Stimulated activated CD8-positive, alpha-beta memory T cell treated with anti-CD3 and anti-CD28 coated beads, Interleukin-4, amount 100 ng/mL, for 24 hours (primary cell): Measurements from ENCODE around the gene GNAZ.
A peak's percentile ranks its signal among the peaks of the same experiment; 100 is the strongest.
"Not testable (repeated sequence)": the region's sequence is repeated elsewhere in the genome, so short reads cannot be mapped to it uniquely, and the experiment has no call there.

Experiments used
- DNase-seq: peaks from one replicate; pipeline ENCODE4 v3.0.0-alpha.2; 2020; ENCODE audit warnings: low read depth

GNAZ gene

DNA sequence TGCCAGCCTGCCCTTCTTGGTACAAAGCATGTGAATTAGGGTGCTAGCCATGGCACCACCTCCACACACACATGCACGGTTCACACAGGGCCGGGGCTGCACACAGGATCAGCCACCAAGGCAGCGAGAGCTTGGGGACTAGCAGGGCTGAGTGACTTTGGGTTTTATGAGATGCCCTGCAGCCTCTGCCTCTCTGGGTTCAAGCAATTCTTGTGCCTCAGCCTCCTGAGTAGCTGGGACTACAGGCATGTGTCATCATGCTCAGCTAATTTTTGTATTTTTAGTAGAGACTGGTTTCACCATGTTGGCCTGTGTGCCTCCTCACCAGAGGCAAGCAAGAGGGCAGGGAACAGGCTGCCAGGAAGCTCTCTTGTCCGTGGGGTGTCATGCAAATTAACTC lies 66.7 kb downstream of the GNAZ start:
- not testable (repeated sequence) for DNase-seq

DNA sequence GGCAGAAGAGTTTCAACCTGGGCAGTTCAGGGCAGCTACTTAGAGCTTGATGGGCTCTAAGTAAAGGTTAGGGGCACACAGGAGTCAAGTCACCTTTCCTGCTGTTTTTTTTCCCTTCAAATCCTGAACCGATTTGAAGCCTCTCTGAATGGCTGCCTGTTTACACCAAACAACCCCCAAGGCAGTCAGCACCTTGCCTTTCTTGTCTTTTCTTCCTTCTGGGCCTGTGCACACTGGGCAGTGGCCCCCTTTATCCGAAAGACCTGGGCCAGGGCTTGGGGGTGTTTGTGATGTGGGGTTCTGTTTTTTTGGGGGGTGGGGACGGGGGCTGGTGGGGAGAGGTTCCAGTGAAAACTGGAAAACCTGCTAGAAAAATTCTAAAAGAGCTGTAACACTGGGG lies 67.1 kb downstream of the GNAZ start:
- no peak for DNase-seq

GRCh38 chr22:23137905-23138561 lies 67.7 kb downstream of the GNAZ start:
- DNase-seq, result no peak

- no peak for DNase-seq
These were observed 68.5 kb downstream of the GNAZ start for GRCh38 chr22:23138584-23139435.

- DNase-seq, result no peak
These were observed 70.1 kb downstream of the GNAZ start for GRCh38 chr22:23140385-23140784.

DNA sequence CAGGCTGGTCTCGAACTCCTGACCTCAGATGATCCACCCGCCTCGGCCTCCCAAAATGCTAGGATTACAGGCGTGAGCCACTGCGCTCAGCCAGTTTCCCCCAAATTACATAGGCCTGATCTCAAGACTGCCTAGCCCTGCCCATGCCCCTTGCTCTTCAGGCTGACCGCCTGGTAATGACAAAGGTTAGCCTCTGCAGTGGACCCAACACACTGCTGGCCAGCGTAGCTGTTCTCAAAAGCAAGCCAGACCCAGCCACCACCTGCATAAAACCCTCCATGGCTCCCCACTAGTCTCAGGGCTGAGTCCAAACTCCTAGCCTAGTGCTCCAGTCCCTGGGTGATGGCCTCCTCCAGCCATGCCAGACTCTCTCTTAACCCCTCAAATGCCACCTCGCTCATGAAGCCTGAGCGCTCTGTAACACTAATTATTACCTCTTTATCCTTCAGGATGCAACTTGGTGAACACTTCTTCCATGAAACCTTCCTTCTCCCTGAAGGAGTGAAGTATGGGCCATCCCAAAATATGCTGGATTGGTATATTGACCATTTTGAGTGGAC lies 72.3 kb downstream of the GNAZ start:
- no peak for DNase-seq

GRCh38 chr22:23143119-23143518 lies 72.8 kb downstream of the GNAZ start:
- DNase-seq, result no peak

DNA sequence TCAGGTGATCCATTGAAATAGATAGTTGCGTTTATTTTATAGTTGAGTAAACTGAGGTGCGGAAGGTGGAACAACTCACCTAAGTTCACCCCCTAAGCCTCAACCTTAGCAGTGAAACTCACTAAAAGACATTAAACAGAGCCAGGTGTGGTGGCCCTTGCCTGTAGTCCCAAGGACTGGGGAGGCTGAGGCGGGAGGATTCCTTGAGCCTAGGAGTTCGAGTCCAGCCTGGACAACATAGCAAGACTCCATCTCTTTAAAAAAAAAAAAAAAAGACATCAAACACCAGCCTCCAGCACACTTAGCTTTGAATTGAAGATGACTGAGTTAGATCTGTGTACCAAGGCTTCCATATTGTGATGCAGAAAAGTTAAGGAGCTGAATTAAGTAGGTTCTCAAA lies 74.1 kb downstream of the GNAZ start:
- DNase-seq, result no peak

GRCh38 chr22:23144932-23145877 lies 74.9 kb downstream of the GNAZ start, which contains the start of gene RAB36:
RAB36 (plus strand) TSS chr22:23145477; CDS start chr22:23146617, 1,140 bp downstream.
- DNase-seq, result peak; percentile 76

DNA sequence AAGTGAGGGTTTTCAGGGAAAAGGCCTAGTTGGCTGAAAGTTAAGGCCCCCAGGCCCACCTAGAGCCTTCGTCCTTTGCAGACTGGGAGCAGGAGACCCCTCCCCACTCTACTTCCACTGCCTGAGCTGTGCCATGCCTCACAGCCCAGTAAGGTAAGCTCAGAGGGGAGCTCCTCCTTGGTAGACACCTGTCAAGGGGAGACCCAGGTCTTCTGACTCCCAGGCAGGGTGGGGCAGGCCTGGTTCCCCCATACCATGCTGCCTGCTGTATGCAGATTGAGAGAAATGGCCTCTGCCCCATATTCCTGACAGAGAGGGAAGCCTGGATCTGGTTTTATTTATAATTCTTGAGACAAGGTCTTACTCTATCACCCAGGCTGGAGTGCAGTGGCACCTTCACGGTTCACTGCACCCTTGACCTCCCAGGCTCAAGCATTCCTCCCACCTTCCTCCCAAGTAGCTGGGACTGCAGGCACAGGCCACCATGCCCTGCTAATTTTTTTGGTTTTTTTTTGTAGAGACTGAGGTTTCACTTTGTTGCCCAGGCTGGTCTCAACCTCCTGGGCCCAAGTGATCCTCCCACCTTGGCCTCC lies 75.7 kb downstream of the GNAZ start:
- no peak for DNase-seq

DNA sequence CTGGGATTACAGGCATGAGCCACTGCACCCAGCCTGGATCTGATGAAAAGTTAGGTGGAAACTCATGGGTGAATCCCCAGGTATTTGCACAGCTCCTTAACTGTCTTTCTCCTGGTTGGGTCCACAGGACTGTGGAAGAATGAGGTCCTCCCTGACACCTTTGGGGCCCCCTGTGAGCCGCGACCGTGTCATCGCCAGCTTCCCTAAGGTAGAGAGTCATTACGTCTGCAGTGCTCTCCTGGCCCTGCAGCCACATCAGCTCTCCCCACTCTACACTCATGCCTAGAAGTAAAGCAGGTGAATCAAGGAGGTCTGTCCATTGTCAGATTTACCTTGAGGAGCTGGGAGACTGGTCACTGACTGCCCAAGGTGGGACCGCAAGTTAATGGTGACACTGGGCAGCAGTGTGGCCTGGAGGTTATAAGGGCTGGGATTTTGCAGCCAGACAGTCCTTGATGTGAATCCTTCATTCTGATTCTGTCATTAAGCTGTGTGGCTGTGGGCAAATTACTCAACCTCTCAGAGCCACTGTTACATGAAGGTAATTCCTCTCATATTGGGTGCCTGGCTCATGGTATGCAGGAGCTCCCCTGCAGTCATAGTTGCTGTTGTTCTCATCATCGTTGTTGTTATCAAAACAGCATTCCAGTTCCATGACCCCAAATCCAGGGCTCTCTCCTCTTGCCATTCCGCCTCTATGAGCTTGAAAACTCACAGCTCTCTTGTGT lies 76.3 kb downstream of the GNAZ start:
- no peak for DNase-seq

DNA sequence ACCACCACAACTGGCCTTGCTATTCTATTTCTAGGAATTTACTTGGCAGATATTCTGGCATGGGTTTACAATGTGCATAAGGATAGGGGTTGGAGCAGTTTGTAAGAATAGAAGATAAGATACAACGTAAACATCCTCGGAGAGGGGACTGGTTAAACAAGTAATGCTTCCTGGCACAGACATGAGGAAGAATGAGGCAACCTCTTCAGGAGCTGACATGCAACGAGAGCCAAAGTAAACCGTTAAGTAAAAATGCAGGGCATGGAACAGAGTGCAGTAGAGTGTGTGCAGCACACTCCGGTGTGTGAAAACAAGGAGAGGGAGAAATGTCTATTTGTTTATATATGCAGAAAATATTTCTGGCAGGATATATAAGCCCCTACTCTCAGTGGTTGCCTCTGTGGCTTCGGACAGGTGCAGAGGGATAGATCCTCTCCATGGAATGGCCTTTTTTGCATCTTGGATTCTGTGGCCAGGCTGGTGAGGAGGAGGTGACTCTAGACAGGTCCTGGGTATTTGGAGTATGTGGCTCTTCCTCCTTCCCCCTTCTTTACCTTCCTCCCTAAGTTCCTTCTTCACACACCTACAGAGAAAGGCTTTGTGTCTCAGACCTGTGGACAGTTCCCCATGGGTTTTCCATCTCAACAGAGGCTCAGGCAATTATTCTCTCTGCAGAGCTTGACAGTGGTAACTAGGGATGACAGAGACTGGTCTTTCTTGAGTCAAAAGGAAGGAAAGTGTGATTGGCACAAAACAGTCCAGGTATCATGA lies 77.5 kb downstream of the GNAZ start:
- DNase-seq, result no peak

GRCh38 chr22:23149743-23150238 lies 79.5 kb downstream of the GNAZ start:
- DNase-seq, result no peak

DNA sequence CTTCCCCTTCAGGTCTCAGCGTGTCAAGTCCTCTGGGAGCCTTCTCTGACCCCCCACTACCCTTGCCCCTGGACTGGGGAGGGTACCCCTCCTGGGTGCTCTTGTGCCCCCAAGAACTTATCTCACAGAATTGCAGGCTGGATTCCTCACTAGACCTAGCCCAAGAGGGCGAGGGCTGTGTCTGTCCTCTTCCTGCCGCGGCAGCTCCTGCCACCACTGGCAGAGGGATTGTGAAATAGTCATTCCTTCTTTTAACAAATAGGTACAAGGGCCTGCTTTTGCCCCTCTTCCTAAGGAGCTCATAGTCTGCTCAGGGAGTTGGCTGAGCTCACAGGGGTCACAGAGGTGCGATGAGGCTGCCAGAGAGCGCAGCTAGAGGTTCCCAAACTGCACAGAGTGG lies 80.4 kb downstream of the GNAZ start:
- no peak for DNase-seq

GRCh38 chr22:23151827-23152226 lies 81.5 kb downstream of the GNAZ start:
- no peak for DNase-seq

- DNase-seq, result no peak
These were observed 82.2 kb downstream of the GNAZ start for GRCh38 chr22:23152238-23153114.

DNA sequence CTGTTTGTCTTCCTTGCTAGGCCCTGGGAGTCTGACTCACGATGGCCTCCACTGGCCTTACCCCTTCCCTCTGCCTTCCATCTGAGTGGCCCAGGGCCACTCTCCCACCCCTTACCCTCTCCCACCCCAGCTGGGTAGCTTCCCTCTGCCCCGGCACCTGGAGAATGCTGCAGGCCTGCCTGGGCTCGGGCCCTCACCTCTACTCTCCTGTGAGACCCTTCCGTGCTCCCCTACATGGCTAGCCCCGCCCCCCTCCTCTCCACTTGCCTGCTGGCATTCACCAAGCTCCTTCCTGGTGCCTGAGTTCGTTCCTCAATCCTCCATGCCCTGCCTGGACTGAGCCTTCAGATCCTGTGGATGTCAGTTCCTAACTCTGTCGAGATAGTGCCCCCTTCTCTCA lies 83.7 kb downstream of the GNAZ start:
- DNase-seq, result no peak

- DNase-seq, result no peak
These were observed 84.1 kb downstream of the GNAZ start for GRCh38 chr22:23154461-23154860.

DNA sequence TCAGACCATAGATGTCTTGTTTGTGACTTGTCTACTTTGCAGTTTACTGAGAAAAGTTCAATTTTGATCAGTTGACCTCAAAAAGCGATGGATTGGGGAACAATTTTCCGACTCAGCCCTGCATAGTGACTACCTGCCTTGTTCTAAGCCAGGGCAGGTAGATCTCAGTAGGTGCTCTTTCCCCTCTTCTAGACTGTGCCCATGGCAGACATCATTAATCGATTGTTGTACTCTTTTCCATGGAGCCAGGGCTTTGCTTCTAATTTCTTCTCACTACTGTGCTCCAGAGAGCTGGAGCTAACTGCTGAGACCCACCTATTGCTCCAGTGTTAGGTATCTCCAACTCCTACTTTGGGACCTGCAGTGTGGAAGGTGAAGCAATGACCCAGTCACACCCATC lies 84.8 kb downstream of the GNAZ start:
- DNase-seq, result no peak
